ENCODE measurements around the gene PREX1.

Gene PREX1

DNA sequence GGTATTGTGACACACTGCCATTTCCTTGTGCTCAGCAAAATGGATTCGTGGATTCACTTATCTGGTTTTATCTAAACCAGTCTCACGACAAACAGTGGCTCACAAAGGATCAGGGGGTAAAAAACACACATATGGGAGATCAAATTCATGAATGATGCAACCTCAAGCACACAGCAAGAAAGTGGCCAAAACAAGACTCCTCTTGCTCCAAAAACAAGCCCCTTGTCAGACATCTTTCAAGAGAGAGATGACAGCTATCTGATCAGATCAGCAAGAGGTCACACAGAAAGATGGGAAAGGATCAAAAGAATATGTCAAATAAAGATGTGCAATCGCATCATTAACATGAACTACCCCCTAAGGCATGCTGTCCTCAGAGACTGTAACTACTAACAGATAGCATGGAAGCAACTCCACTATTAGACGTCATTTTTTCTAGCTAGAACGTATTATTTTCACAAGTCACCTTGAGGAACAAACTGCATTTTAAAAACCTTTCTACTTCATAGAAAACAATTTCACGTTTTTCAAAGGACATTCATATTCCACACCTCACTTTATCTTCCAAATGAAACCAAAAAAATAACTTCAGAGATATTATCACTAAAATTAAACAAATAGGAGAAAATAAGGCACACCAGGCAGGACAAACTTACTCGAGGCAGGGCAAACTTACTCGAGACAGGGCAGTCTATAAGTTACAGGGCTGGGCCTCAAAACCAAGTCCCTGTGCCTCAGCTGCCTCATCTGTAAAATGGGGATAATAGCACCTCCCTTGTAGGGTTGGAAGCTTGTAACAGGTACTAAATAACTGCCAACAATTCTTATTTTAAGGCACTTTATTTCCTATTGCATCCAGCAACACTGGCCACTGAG is 122.3 kb downstream of the PREX1 start:
- no peak overlapping the region for H3K27ac ChIP-seq (replicated peaks; ENCODE audit: low read length)
- peaks cover 0 to 1% of the 10 kb centered on the region in 2 donors for H3K9me3 ChIP-seq (replicated peaks in 1 of 2; ENCODE audit: control insufficient read depth in 2 of 2, insufficient read depth in 1 of 2, low read depth in 1 of 2, low read length in 2 of 2)
- H3K14ac ChIP-seq (ENCODE audit: low read length), result no peak overlapping the region
- H2BK12ac ChIP-seq (ENCODE audit: low read length), result no peak overlapping the region
- H3K4me2 ChIP-seq (ENCODE audit: insufficient read depth, low read length, poor library complexity, severe bottlenecking), result no peak overlapping the region
- H4K8ac ChIP-seq (ENCODE audit: low read depth, low read length), result no peak overlapping the region
- H3K4me3 ChIP-seq (ENCODE audit: low read length in 2 of 2), result no peak overlapping the region
- peaks cover 0 to 2% of the 10 kb centered on the region in 2 donors for H3K4me1 ChIP-seq (ENCODE audit: control insufficient read depth in 2 of 2, insufficient read depth in 1 of 2, low read depth in 1 of 2, low read length in 2 of 2)
- no peaks in the 10 kb centered on the region for H3K79me1 ChIP-seq (ENCODE audit: low read depth, low read length)
- H2BK120ac ChIP-seq (ENCODE audit: low read depth, low read length), result no peak overlapping the region
- no peaks in the 10 kb centered on the region for H3K27me3 ChIP-seq (ENCODE audit: control insufficient read depth in 3 of 3, insufficient read depth in 3 of 3, low read depth in 1 of 3, low read length in 3 of 3)
- no peak overlapping the region for H4K91ac ChIP-seq (ENCODE audit: low read depth, low read length, poor library complexity)
- H2BK5ac ChIP-seq (ENCODE audit: low read length), result no peak overlapping the region
- 100% methylated on average over 1 of the region's 8 CpGs; no CpG with 5 or more reads in 1 of the 2 donors for WGBS, 2 donors (ENCODE audit: extremely low coverage in 2 of 2, insufficient read length in 2 of 2, insufficient replicate concordance in 1 of 2)
- no peak for DNase-seq (ENCODE audit: low spot score)
- no peak overlapping the region for H2AFZ ChIP-seq (ENCODE audit: low read length)
- H3K9ac ChIP-seq (ENCODE audit: low read depth, low read length, poor library complexity), result no peak overlapping the region
- peaks cover 0 to 100% of the 10 kb centered on the region in 2 donors for H3K36me3 ChIP-seq (replicated peaks in 1 of 2; ENCODE audit: control insufficient read depth in 2 of 2, insufficient read depth in 2 of 2, low read length in 2 of 2)
- H2BK15ac ChIP-seq (ENCODE audit: low read length), result no peak overlapping the region
- no peak overlapping the region for H3K18ac ChIP-seq (ENCODE audit: low read length)
- no peak overlapping the region for H3K4ac ChIP-seq (ENCODE audit: low read length)
- no peak overlapping the region for H3K23ac ChIP-seq (ENCODE audit: low read depth, low read length, poor library complexity)
- no peak overlapping the region for H2AK5ac ChIP-seq (ENCODE audit: low read depth, low read length)

DNA sequence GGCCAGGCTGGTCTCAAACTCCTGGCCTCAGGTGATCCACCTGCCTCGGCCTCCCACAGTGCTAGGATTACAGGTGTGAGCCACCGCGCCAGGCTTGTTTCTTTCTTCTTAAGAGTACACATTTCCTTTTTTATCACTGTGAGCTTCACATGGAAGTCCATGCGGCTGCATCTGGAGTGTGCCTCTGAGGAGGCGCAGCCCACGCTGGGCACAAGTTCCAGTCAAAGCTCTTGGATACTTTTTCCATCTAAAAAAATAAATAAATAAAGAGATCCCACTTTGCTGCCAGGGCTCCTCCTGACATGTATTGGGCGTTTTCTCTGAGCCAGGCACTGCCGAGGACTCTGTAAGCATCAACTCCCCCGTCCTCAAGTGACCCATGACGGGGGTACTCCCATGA is 123.0 kb downstream of the PREX1 start:
- Histone ChIP-seq H3K4me1 (ENCODE audit: control insufficient read depth in 2 of 2, insufficient read depth in 1 of 2, low read depth in 1 of 2, low read length in 2 of 2) (peaks cover 0 to 2% of the 10 kb centered on the region in 2 donors), H3K14ac (ENCODE audit: low read length) (no peak overlapping the region), H3K4me2 (ENCODE audit: insufficient read depth, low read length, poor library complexity, severe bottlenecking) (no peak overlapping the region), H3K18ac (ENCODE audit: low read length) (no peak overlapping the region), H3K36me3 (replicated peaks in 1 of 2; ENCODE audit: control insufficient read depth in 2 of 2, insufficient read depth in 2 of 2, low read length in 2 of 2) (peaks cover 0 to 100% of the 10 kb centered on the region in 2 donors), H2BK15ac (ENCODE audit: low read length) (no peak overlapping the region), H3K9ac (ENCODE audit: low read depth, low read length, poor library complexity) (no peak overlapping the region), H2BK120ac (ENCODE audit: low read depth, low read length) (no peak overlapping the region), H3K4ac (ENCODE audit: low read length) (no peak overlapping the region), H2BK5ac (ENCODE audit: low read length) (no peak overlapping the region), H3K27me3 (ENCODE audit: control insufficient read depth in 3 of 3, insufficient read depth in 3 of 3, low read depth in 1 of 3, low read length in 3 of 3) (no peaks in the 10 kb centered on the region), H4K8ac (ENCODE audit: low read depth, low read length) (no peak overlapping the region), H3K79me1 (ENCODE audit: low read depth, low read length) (peaks cover 2% of the 10 kb centered on the region), H3K4me3 (ENCODE audit: low read length in 2 of 2) (no peak overlapping the region), H3K23ac (ENCODE audit: low read depth, low read length, poor library complexity) (no peak overlapping the region), H3K9me3 (replicated peaks in 1 of 2; ENCODE audit: control insufficient read depth in 2 of 2, insufficient read depth in 1 of 2, low read depth in 1 of 2, low read length in 2 of 2) (peaks cover 0 to 1% of the 10 kb centered on the region in 2 donors), H2AFZ (ENCODE audit: low read length) (no peak overlapping the region), H2AK5ac (ENCODE audit: low read depth, low read length) (no peak overlapping the region), H3K27ac (replicated peaks; ENCODE audit: low read length) (no peak overlapping the region), H4K91ac (ENCODE audit: low read depth, low read length, poor library complexity) (no peak overlapping the region), H2BK12ac (ENCODE audit: low read length) (no peak overlapping the region)
- no peak for DNase-seq (ENCODE audit: low spot score)
- no CpG with 5 or more reads among the region's 10 CpGs for WGBS, 2 donors (ENCODE audit: extremely low coverage in 2 of 2, insufficient read length in 2 of 2, insufficient replicate concordance in 1 of 2)

DNA sequence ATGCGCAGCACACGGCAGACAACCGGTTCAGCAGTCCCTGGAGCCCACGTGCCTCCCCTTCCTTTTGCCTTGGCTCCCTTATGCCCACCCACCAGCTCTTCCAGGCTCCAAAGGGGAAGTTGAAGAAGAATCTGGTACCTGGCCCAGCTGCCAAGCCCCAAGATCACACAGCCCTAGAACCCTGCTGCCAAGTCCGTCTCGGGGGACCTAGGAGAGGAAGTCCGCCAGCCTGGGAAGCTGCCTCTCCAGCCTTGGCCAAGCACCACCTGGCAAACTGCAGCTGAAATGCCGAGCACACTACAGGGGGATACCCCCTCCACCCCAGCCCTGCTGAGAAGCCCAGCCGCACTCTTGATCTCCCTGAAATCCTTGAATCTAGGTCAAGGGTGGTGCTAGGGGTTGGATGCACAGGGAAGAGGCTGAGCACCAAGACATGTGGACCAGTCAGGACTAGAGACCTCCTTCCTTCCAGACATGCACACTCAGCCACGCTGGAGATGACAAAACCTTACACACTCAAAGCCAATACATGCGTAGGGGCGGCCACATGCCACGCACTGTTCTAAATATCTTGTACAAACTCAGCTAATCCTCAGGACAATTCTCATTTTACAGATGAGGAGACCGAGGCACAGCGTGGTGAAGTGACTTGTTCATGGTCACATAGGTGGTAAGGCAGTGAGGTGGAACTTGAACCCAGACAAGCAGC is 124.1 kb downstream of the PREX1 start:
- WGBS, 2 donors (ENCODE audit: extremely low coverage in 2 of 2, insufficient read length in 2 of 2, insufficient replicate concordance in 1 of 2), result no CpG with 5 or more reads among the region's 15 CpGs
- Histone ChIP-seq H4K91ac (ENCODE audit: low read depth, low read length, poor library complexity) (no peak overlapping the region), H3K4ac (ENCODE audit: low read length) (no peak overlapping the region), H3K79me1 (ENCODE audit: low read depth, low read length) (peaks cover 2% of the 10 kb centered on the region), H2BK12ac (ENCODE audit: low read length) (no peak overlapping the region), H3K14ac (ENCODE audit: low read length) (no peak overlapping the region), H3K27ac (replicated peaks; ENCODE audit: low read length) (no peak overlapping the region), H3K4me3 (ENCODE audit: low read length in 2 of 2) (no peak overlapping the region), H3K36me3 (replicated peaks in 1 of 2; ENCODE audit: control insufficient read depth in 2 of 2, insufficient read depth in 2 of 2, low read length in 2 of 2) (peaks cover 0 to 100% of the 10 kb centered on the region in 2 donors), H2AK5ac (ENCODE audit: low read depth, low read length) (no peak overlapping the region), H3K9me3 (replicated peaks in 1 of 2; ENCODE audit: control insufficient read depth in 2 of 2, insufficient read depth in 1 of 2, low read depth in 1 of 2, low read length in 2 of 2) (peaks cover 0 to 1% of the 10 kb centered on the region in 2 donors), H3K27me3 (ENCODE audit: control insufficient read depth in 3 of 3, insufficient read depth in 3 of 3, low read depth in 1 of 3, low read length in 3 of 3) (no peaks in the 10 kb centered on the region), H3K23ac (ENCODE audit: low read depth, low read length, poor library complexity) (peak overlapping the region; percentile 32), H2BK15ac (ENCODE audit: low read length) (no peak overlapping the region), H3K4me1 (ENCODE audit: control insufficient read depth in 2 of 2, insufficient read depth in 1 of 2, low read depth in 1 of 2, low read length in 2 of 2) (peaks cover 0 to 2% of the 10 kb centered on the region in 2 donors), H3K9ac (ENCODE audit: low read depth, low read length, poor library complexity) (no peak overlapping the region), H2BK5ac (ENCODE audit: low read length) (no peak overlapping the region), H3K18ac (ENCODE audit: low read length) (no peak overlapping the region), H4K8ac (ENCODE audit: low read depth, low read length) (no peak overlapping the region), H2BK120ac (ENCODE audit: low read depth, low read length) (no peak overlapping the region), H3K4me2 (ENCODE audit: insufficient read depth, low read length, poor library complexity, severe bottlenecking) (no peak overlapping the region), H2AFZ (ENCODE audit: low read length) (no peak overlapping the region)
- no peak for DNase-seq (ENCODE audit: low spot score)

GRCh38 chr20:48703107-48703506 is 124.7 kb downstream of the PREX1 start:
- Histone ChIP-seq H3K4me3 (ENCODE audit: low read length in 2 of 2) (no peak overlapping the region), H3K9me3 (replicated peaks in 1 of 2; ENCODE audit: control insufficient read depth in 2 of 2, insufficient read depth in 1 of 2, low read depth in 1 of 2, low read length in 2 of 2) (peaks cover 0 to 1% of the 10 kb centered on the region in 2 donors), H4K91ac (ENCODE audit: low read depth, low read length, poor library complexity) (no peak overlapping the region), H3K27ac (replicated peaks; ENCODE audit: low read length) (no peak overlapping the region), H3K4me1 (ENCODE audit: control insufficient read depth in 2 of 2, insufficient read depth in 1 of 2, low read depth in 1 of 2, low read length in 2 of 2) (peaks cover 0 to 2% of the 10 kb centered on the region in 2 donors), H2BK120ac (ENCODE audit: low read depth, low read length) (no peak overlapping the region), H3K79me1 (ENCODE audit: low read depth, low read length) (peaks cover 2% of the 10 kb centered on the region), H3K36me3 (replicated peaks in 1 of 2; ENCODE audit: control insufficient read depth in 2 of 2, insufficient read depth in 2 of 2, low read length in 2 of 2) (peaks cover 0 to 100% of the 10 kb centered on the region in 2 donors), H3K14ac (ENCODE audit: low read length) (no peak overlapping the region), H2AFZ (ENCODE audit: low read length) (no peak overlapping the region), H2BK12ac (ENCODE audit: low read length) (no peak overlapping the region), H3K23ac (ENCODE audit: low read depth, low read length, poor library complexity) (no peak overlapping the region), H3K27me3 (ENCODE audit: control insufficient read depth in 3 of 3, insufficient read depth in 3 of 3, low read depth in 1 of 3, low read length in 3 of 3) (no peaks in the 10 kb centered on the region), H3K4me2 (ENCODE audit: insufficient read depth, low read length, poor library complexity, severe bottlenecking) (no peak overlapping the region), H2BK5ac (ENCODE audit: low read length) (no peak overlapping the region), H2AK5ac (ENCODE audit: low read depth, low read length) (peak overlapping the region; percentile 10), H2BK15ac (ENCODE audit: low read length) (no peak overlapping the region), H3K18ac (ENCODE audit: low read length) (peak overlapping the region; percentile 22), H3K4ac (ENCODE audit: low read length) (no peak overlapping the region), H4K8ac (ENCODE audit: low read depth, low read length) (no peak overlapping the region), H3K9ac (ENCODE audit: low read depth, low read length, poor library complexity) (no peak overlapping the region)
- no CpG with 5 or more reads among the region's 12 CpGs for WGBS, 2 donors (ENCODE audit: extremely low coverage in 2 of 2, insufficient read length in 2 of 2, insufficient replicate concordance in 1 of 2)
- DNase-seq (ENCODE audit: low spot score), result no peak
